H9 (cell line): ENCODE data around the gene SUGT1. TPM values are rescaled to one million over a fixed set of nuclear protein-coding genes. Genes with fewer than 3 reads are reported as not detected.

ENCODE experiments used
- DNase-seq: peaks from one replicate; pipeline ENCODE4 v3.0.0-alpha.2; 2017
- H2AFZ ChIP-seq: one replicate; pipeline ENCODE4 v1.6.1; 2013; ENCODE audit warnings: mild to moderate bottlenecking, low read length, control low read depth, moderate library complexity
- H2AK5ac ChIP-seq: 2 replicates; pipeline ENCODE4 v1.6.1; 2013; ENCODE audit warnings: low read length, control low read depth, mixed read lengths; ENCODE audit not compliant: insufficient read length
- H2BK120ac ChIP-seq: one replicate; pipeline ENCODE4 v1.6.1; 2013; ENCODE audit warnings: low read depth, mild to moderate bottlenecking, low read length, control low read depth, inconsistent platforms; ENCODE audit not compliant: poor library complexity, severe bottlenecking
- H2BK12ac ChIP-seq: 2 replicates; pipeline ENCODE4 v1.6.1; 2013; ENCODE audit warnings: low read length, control low read depth, mixed read lengths, low read depth; ENCODE audit not compliant: insufficient read length
- H2BK15ac ChIP-seq: 2 replicates; pipeline ENCODE4 v1.6.1; 2013; ENCODE audit warnings: low read depth, low read length, control low read depth
- H2BK20ac ChIP-seq: one replicate; pipeline ENCODE4 v1.6.1; 2013; ENCODE audit warnings: low read depth, mild to moderate bottlenecking, low read length, control low read depth, inconsistent platforms; ENCODE audit not compliant: poor library complexity, severe bottlenecking
- H2BK5ac ChIP-seq: 2 replicates; pipeline ENCODE4 v1.6.1; 2013; ENCODE audit warnings: low read length, control low read depth, mixed read lengths; ENCODE audit not compliant: insufficient read length
- H3K14ac ChIP-seq: 2 replicates; pipeline ENCODE4 v1.6.1; 2013; ENCODE audit warnings: low read length, control low read depth; ENCODE audit not compliant: insufficient read depth
- H3K18ac ChIP-seq: 2 replicates; pipeline ENCODE4 v1.6.1; 2013; ENCODE audit warnings: low read depth, mild to moderate bottlenecking, mixed read lengths, low read length, control low read depth; ENCODE audit not compliant: insufficient read length
- H3K23ac ChIP-seq: 2 replicates; pipeline ENCODE4 v1.6.1; 2013; ENCODE audit warnings: low read length, control low read depth, mixed read lengths, low read depth; ENCODE audit not compliant: insufficient read length
- H3K23me2 ChIP-seq: 2 replicates; pipeline ENCODE4 v1.6.1; 2013; ENCODE audit warnings: low read depth, mild to moderate bottlenecking, mixed read lengths, low read length, control low read depth; ENCODE audit not compliant: insufficient read length, poor library complexity, severe bottlenecking
- H3K27ac ChIP-seq: 2 replicates; pipeline ENCODE4 v1.5.1; 2013; ENCODE audit warnings: low read length, control low read depth, mixed read lengths, low read depth; ENCODE audit not compliant: insufficient read length
- H3K27me3 ChIP-seq: 2 replicates; pipeline ENCODE4 v1.6.1; 2013; ENCODE audit warnings: low read length, control low read depth, inconsistent platforms; ENCODE audit not compliant: insufficient read depth
- H3K4ac ChIP-seq: 2 replicates; pipeline ENCODE4 v1.6.1; 2013; ENCODE audit warnings: low read depth, mild to moderate bottlenecking, control low read depth, inconsistent platforms, low read length, moderate library complexity
- H3K4me1 ChIP-seq: 2 replicates; pipeline ENCODE4 v1.6.1; 2013; ENCODE audit warnings: low read length, control low read depth, inconsistent platforms; ENCODE audit not compliant: insufficient read depth
- H3K4me2 ChIP-seq: 2 replicates; pipeline ENCODE4 v1.6.1; 2013; ENCODE audit warnings: low read length, control low read depth, mixed read lengths; ENCODE audit not compliant: insufficient read length, insufficient read depth
- H3K56ac ChIP-seq: 2 replicates; pipeline ENCODE4 v1.6.1; 2013; ENCODE audit warnings: low read depth, mild to moderate bottlenecking, mixed read lengths, low read length, control low read depth; ENCODE audit not compliant: insufficient read length
- H3K79me1 ChIP-seq: 2 replicates; pipeline ENCODE4 v1.6.1; 2013; ENCODE audit warnings: low read depth, mild to moderate bottlenecking, moderate library complexity, low read length, control low read depth, inconsistent platforms; ENCODE audit not compliant: insufficient read depth, poor library complexity, severe bottlenecking
- H3K79me2 ChIP-seq: 2 replicates; pipeline ENCODE4 v1.6.1; 2013; ENCODE audit warnings: low read length, control low read depth, inconsistent platforms; ENCODE audit not compliant: insufficient read depth
- H3K9ac ChIP-seq: 2 replicates; pipeline ENCODE4 v1.6.1; 2013; ENCODE audit warnings: low read length, control low read depth, mixed read lengths; ENCODE audit not compliant: insufficient read length; ENCODE audit errors: extremely low read depth
- H3K9me3 ChIP-seq: one replicate; pipeline ENCODE4 v1.6.1; 2013; ENCODE audit warnings: low read depth, low read length, inconsistent platforms; ENCODE audit not compliant: control insufficient read depth
- H3T11ph ChIP-seq: one replicate; pipeline ENCODE4 v1.6.1; 2013; ENCODE audit warnings: mild to moderate bottlenecking, low read length, control low read depth, inconsistent platforms
- H4K20me1 ChIP-seq: one replicate; pipeline ENCODE4 v1.6.1; 2013; ENCODE audit not compliant: control insufficient read depth, insufficient read length, insufficient read depth
- H4K5ac ChIP-seq: 2 replicates; pipeline ENCODE4 v1.6.1; 2013; ENCODE audit warnings: low read depth, mild to moderate bottlenecking, mixed read lengths, low read length, control low read depth; ENCODE audit not compliant: insufficient read length
- H4K8ac ChIP-seq: replicated peaks from 2 replicates; pipeline ENCODE4 v1.6.1; 2013; ENCODE audit warnings: low read length, control low read depth, mixed read lengths, low read depth; ENCODE audit not compliant: insufficient read length
- H4K91ac ChIP-seq: 2 replicates; pipeline ENCODE4 v1.6.1; 2013; ENCODE audit warnings: low read depth, mild to moderate bottlenecking, moderate library complexity, mixed read lengths, low read length, control low read depth; ENCODE audit not compliant: insufficient read length
- H3K27ac Mint-ChIP-seq, 3 experiments: 2 replicates in 2 of 3; 3 replicates in 1 of 3; pipeline ENCODE4 v1.8.0; 2020 to 2021; ENCODE audit warnings: mixed read lengths in 3 of 3, mild to moderate bottlenecking in 1 of 3, moderate library complexity in 1 of 3
- H3K27me3 Mint-ChIP-seq: 2 replicates; pipeline ENCODE4 v1.8.0; 2021; ENCODE audit warnings: low read depth, mild to moderate bottlenecking, moderate library complexity, mixed read lengths
- H3K36me3 Mint-ChIP-seq, 3 experiments: 2 replicates in 2 of 3; 3 replicates in 1 of 3; pipeline ENCODE4 v1.8.0; 2020 to 2021; ENCODE audit warnings: low read depth in 3 of 3, mixed read lengths in 3 of 3; ENCODE audit not compliant: insufficient read depth in 1 of 3
- H3K4me1 Mint-ChIP-seq, 2 experiments: 2 replicates each; pipeline ENCODE4 v1.8.0; 2020; ENCODE audit warnings: mixed read lengths in 2 of 2
- H3K4me3 Mint-ChIP-seq, 2 experiments: 2 replicates in 1 of 2; 3 replicates in 1 of 2; pipeline ENCODE4 v1.8.0; 2020 to 2021; ENCODE audit warnings: mild to moderate bottlenecking in 2 of 2, mixed read lengths in 2 of 2, moderate library complexity in 1 of 2
- H3K9me3 Mint-ChIP-seq, 2 experiments: 2 replicates in 1 of 2; 3 replicates in 1 of 2; pipeline ENCODE4 v1.8.0; 2020; ENCODE audit warnings: mild to moderate bottlenecking in 2 of 2, mixed read lengths in 2 of 2, moderate library complexity in 1 of 2
- CTCF ChIP-seq: fragments of 200-600 bp; sonication (generic); conservative IDR thresholded peaks from 3 replicates; pipeline ENCODE4 v1.8.0; 2021; ENCODE audit warnings: antibody characterized with exemption, mild to moderate bottlenecking
- total RNA-seq: library from RNA; stranded (reverse); gene quantifications from 2 replicates; pipeline ENCODE4 v1.2.1, GENCODE V29; 2021

SUGT1 gene
- total RNA-seq, 1 experiment from 2014 or later: 99.6 TPM

- no peak overlapping the region for H2BK5ac ChIP-seq
- Mint-ChIP-seq H3K36me3 (peaks cover 12 to 31% (median 23%) of the 10 kb centered on the region in 3 experiments; a peak in 6 of 7 replicates), H3K4me1 (peaks cover 6 to 7% of the 10 kb centered on the region in 2 experiments), H3K4me3 (no peak overlapping the region), H3K9me3 (no peaks in the 10 kb centered on the region), H3K27me3 (no peaks in the 10 kb centered on the region), H3K27ac (no peak overlapping the region)
- no peak overlapping the region for H2AFZ ChIP-seq
- no peak overlapping the region for H3T11ph ChIP-seq
- H3K9me3 ChIP-seq: no peaks in the 10 kb centered on the region
- H3K4me1 ChIP-seq: no peaks in the 10 kb centered on the region; the same call in 1 of the 2 replicates
- H2BK15ac ChIP-seq: no peak overlapping the region
- no peak overlapping the region for H4K8ac ChIP-seq
- H3K79me2 ChIP-seq: peaks cover 6% of the 10 kb centered on the region; the same call in 1 of the 2 replicates
- H3K4ac ChIP-seq: no peak overlapping the region
- no peaks in the 10 kb centered on the region for H3K23me2 ChIP-seq
- H3K18ac ChIP-seq: no peak overlapping the region
- H3K9ac ChIP-seq: no peak overlapping the region
- no peak overlapping the region for H3K56ac ChIP-seq
- no peak overlapping the region for H4K91ac ChIP-seq
- no peak overlapping the region for H2BK20ac ChIP-seq
- no peaks in the 10 kb centered on the region for H4K20me1 ChIP-seq
- DNase-seq: no peak
- no peak overlapping the region for H2AK5ac ChIP-seq
- H3K14ac ChIP-seq: no peak overlapping the region
- H3K4me2 ChIP-seq: no peak overlapping the region
- no peak overlapping the region for H4K5ac ChIP-seq
- no peak overlapping the region for H3K23ac ChIP-seq
- H2BK12ac ChIP-seq: no peak overlapping the region
- no peaks in the 10 kb centered on the region for H3K79me1 ChIP-seq
- H2BK120ac ChIP-seq: no peak overlapping the region
- H3K27me3 ChIP-seq: no peaks in the 10 kb centered on the region
- no peak for TF ChIP-seq CTCF
- no peak overlapping the region for H3K27ac ChIP-seq
Observed at GRCh38 chr13:52646967-52647366, 5.7 kb upstream of the SUGT1 start.
